HEK293 (cell line): Measurements from ENCODE around the gene TMCC1.
A peak's percentile ranks its signal among the peaks of the same experiment; 100 is the strongest.

Experiments used
- GLI4 ChIP-seq: fragments of 450-650 bp; formaldehyde crosslinking; IDR thresholded peaks from 2 replicates; pipeline ENCODE4 v1.5.1; 2016; ENCODE audit warnings: missing biosample characterization, missing genetic modification characterization
- GLIS1 ChIP-seq: fragments of 450-650 bp; formaldehyde crosslinking; IDR thresholded peaks from 2 replicates; pipeline ENCODE4 v1.5.1; 2016; ENCODE audit warnings: missing biosample characterization, missing genetic modification characterization
- HOXA7 ChIP-seq: sonication (generic); formaldehyde crosslinking; IDR thresholded peaks from 2 replicates; pipeline ENCODE4 v1.8.1; 2022; ENCODE audit warnings: missing genetic modification reagents, borderline replicate concordance
- OVOL3 ChIP-seq: fragments of 450-650 bp; formaldehyde crosslinking; IDR thresholded peaks from 2 replicates; pipeline ENCODE4 v1.5.1; 2016; ENCODE audit warnings: missing biosample characterization, missing genetic modification characterization
- PRDM1 ChIP-seq: fragments of 450-650 bp; formaldehyde crosslinking; IDR thresholded peaks from 2 replicates; pipeline ENCODE4; 2016; ENCODE audit warnings: missing biosample characterization, missing genetic modification characterization
- RBAK ChIP-seq: fragments of 450-650 bp; formaldehyde crosslinking; IDR thresholded peaks from 2 replicates; pipeline ENCODE4 v1.5.1; 2016; ENCODE audit warnings: missing biosample characterization, missing genetic modification characterization
- REPIN1 ChIP-seq: fragments of 450-650 bp; formaldehyde crosslinking; IDR thresholded peaks from 2 replicates; pipeline ENCODE4 v1.5.1; 2017; ENCODE audit warnings: missing biosample characterization, missing genetic modification characterization, low read depth
- SALL2 ChIP-seq: fragments of 450-650 bp; formaldehyde crosslinking; IDR thresholded peaks from 2 replicates; pipeline ENCODE4 v1.5.0; 2017; ENCODE audit warnings: missing biosample characterization, mild to moderate bottlenecking, missing genetic modification characterization, borderline replicate concordance
- SCRT2 ChIP-seq: fragments of 450-650 bp; formaldehyde crosslinking; IDR thresholded peaks from 2 replicates; pipeline ENCODE4 v1.5.1; 2016; ENCODE audit warnings: missing biosample characterization, missing genetic modification characterization
- ZBTB8A ChIP-seq: fragments of 450-650 bp; formaldehyde crosslinking; IDR thresholded peaks from 2 replicates; pipeline ENCODE4 v1.5.1; 2016; ENCODE audit warnings: missing biosample characterization, missing genetic modification characterization
- ZFP41 ChIP-seq: fragments of 450-650 bp; formaldehyde crosslinking; IDR thresholded peaks from 2 replicates; pipeline ENCODE4 v1.5.1; 2016; ENCODE audit warnings: missing biosample characterization, missing genetic modification characterization, borderline replicate concordance
- ZNF146 ChIP-seq: fragments of 450-650 bp; formaldehyde crosslinking; IDR thresholded peaks from 2 replicates; pipeline ENCODE4 v1.5.1; 2016; ENCODE audit warnings: missing biosample characterization, missing genetic modification characterization
- ZNF16 ChIP-seq: fragments of 450-650 bp; formaldehyde crosslinking; IDR thresholded peaks from 2 replicates; pipeline ENCODE4 v1.5.1; 2016; ENCODE audit warnings: low read depth, missing biosample characterization, missing genetic modification characterization
- ZNF175 ChIP-seq: fragments of 450-650 bp; formaldehyde crosslinking; IDR thresholded peaks from 2 replicates; pipeline ENCODE4 v1.5.1; 2016; ENCODE audit warnings: missing biosample characterization, missing genetic modification characterization
- ZNF214 ChIP-seq: fragments of 450-650 bp; formaldehyde crosslinking; IDR thresholded peaks from 2 replicates; pipeline ENCODE4 v1.5.1; 2017; ENCODE audit warnings: missing biosample characterization, mild to moderate bottlenecking, missing genetic modification characterization, borderline replicate concordance
- ZNF223 ChIP-seq: fragments of 450-650 bp; formaldehyde crosslinking; IDR thresholded peaks from 2 replicates; pipeline ENCODE4 v1.5.1; 2016; ENCODE audit warnings: missing biosample characterization, missing genetic modification characterization
- ZNF248 ChIP-seq: fragments of 450-650 bp; formaldehyde crosslinking; IDR thresholded peaks from 2 replicates; pipeline ENCODE4 v1.5.1; 2017; ENCODE audit warnings: missing biosample characterization, missing genetic modification characterization
- ZNF37A ChIP-seq: fragments of 450-650 bp; IDR thresholded peaks from 2 replicates; pipeline ENCODE4 v1.5.1; 2018; ENCODE audit warnings: missing biosample characterization, missing genetic modification characterization
- ZNF423 ChIP-seq: fragments of 450-650 bp; formaldehyde crosslinking; IDR thresholded peaks from 2 replicates; pipeline ENCODE4 v1.5.1; 2016; ENCODE audit warnings: missing biosample characterization, missing genetic modification characterization
- ZNF510 ChIP-seq: fragments of 450-650 bp; formaldehyde crosslinking; IDR thresholded peaks from 2 replicates; pipeline ENCODE4 v1.5.1; 2018; ENCODE audit warnings: mild to moderate bottlenecking, missing genetic modification characterization, missing biosample characterization; ENCODE audit not compliant: insufficient replicate concordance
- ZNF529 ChIP-seq: fragments of 450-650 bp; formaldehyde crosslinking; IDR thresholded peaks from 2 replicates; pipeline ENCODE4 v1.5.1; 2017; ENCODE audit warnings: missing genetic modification characterization, missing biosample characterization; ENCODE audit not compliant: insufficient replicate concordance
- ZNF654 ChIP-seq: fragments of 450-650 bp; formaldehyde crosslinking; IDR thresholded peaks from 2 replicates; pipeline ENCODE4 v1.5.1; 2016; ENCODE audit warnings: low read depth, missing biosample characterization, missing genetic modification characterization
- TF ChIP-seq, protein P1 (sequence below): fragments of 450-650 bp; formaldehyde crosslinking; IDR thresholded peaks from 2 replicates; pipeline ENCODE4 v1.5.0; 2017; ENCODE audit warnings: missing biosample characterization, missing genetic modification characterization, borderline replicate concordance
- TF ChIP-seq, protein P2 (sequence below): fragments of 450-650 bp; formaldehyde crosslinking; IDR thresholded peaks from 2 replicates; pipeline ENCODE4 v1.5.1; 2016; ENCODE audit warnings: missing biosample characterization, missing genetic modification characterization
- TF ChIP-seq, protein P3 (sequence below): fragments of 450-650 bp; IDR thresholded peaks from 2 replicates; pipeline ENCODE4 v1.5.1; 2018; ENCODE audit warnings: missing biosample characterization, mild to moderate bottlenecking, missing genetic modification characterization
- TF ChIP-seq, protein P4 (sequence below): IDR thresholded peaks from 2 replicates; pipeline ENCODE4 v1.6.1; 2011; ENCODE audit warnings: mild to moderate bottlenecking, low read depth, low read length, borderline replicate concordance
- TF ChIP-seq, protein P5 (sequence below): fragments of 450-650 bp; formaldehyde crosslinking; IDR thresholded peaks from 2 replicates; pipeline ENCODE4 v1.5.1; 2016; ENCODE audit warnings: missing biosample characterization, missing genetic modification characterization

TMCC1 gene

DNA sequence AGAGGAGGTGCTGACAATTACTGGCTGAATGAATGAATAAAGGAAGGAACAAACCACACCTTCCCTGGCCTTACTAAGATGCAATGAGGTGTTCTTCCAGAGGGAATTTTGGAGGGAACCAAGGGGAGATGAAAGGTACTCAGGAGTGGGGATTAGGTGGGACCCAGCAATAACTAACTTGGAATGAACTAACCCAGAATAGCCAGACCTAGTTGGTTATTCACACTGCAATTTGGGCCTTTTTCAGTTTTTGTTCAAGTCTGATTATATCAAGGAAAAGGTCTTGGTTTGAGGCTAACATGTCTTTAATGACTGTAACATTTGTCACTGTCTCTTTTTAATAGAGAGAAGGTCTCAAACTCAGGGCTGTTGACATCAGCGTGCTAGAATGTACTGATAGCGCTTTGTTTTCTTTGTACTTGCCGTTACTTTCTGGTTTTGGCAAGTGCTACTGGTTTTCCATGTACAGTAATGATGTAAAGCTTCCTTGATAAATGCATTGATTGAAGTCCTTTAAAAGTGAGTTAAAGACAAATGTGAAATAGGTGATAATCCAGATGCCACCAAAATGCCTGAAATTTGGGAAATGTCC, 283.8 kb downstream of the TMCC1 start (continued):
- TF ChIP-seq, protein P1, sequence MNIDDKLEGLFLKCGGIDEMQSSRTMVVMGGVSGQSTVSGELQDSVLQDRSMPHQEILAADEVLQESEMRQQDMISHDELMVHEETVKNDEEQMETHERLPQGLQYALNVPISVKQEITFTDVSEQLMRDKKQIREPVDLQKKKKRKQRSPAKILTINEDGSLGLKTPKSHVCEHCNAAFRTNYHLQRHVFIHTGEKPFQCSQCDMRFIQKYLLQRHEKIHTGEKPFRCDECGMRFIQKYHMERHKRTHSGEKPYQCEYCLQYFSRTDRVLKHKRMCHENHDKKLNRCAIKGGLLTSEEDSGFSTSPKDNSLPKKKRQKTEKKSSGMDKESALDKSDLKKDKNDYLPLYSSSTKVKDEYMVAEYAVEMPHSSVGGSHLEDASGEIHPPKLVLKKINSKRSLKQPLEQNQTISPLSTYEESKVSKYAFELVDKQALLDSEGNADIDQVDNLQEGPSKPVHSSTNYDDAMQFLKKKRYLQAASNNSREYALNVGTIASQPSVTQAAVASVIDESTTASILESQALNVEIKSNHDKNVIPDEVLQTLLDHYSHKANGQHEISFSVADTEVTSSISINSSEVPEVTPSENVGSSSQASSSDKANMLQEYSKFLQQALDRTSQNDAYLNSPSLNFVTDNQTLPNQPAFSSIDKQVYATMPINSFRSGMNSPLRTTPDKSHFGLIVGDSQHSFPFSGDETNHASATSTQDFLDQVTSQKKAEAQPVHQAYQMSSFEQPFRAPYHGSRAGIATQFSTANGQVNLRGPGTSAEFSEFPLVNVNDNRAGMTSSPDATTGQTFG (tag by site-specific recombination): no peak
- TF ChIP-seq SALL2 (tag by site-specific recombination) (no peak), ZNF223 (no peak), GLI4 (tag by site-specific recombination) (no peak), ZNF654 (tag by site-specific recombination) (no peak), ZNF37A (tag by site-specific recombination) (no peak), ZNF248 (tag by site-specific recombination) (no peak), OVOL3 (tag by site-specific recombination) (peak; percentile 69; the same call in 1 of the 2 replicates), ZFP41 (no peak), ZNF214 (no peak), REPIN1 (tag by site-specific recombination) (no peak), RBAK (tag by site-specific recombination) (no peak), ZBTB8A (tag by site-specific recombination) (no peak), ZNF146 (tag by site-specific recombination) (no peak), PRDM1 (tag by site-specific recombination) (peak; percentile 64), ZNF510 (no peak), ZNF16 (no peak), SCRT2 (tag by site-specific recombination) (no peak), HOXA7 (CRISPR knock-in tag) (no peak), GLIS1 (tag by site-specific recombination) (no peak), ZNF423 (no peak), ZNF529 (tag by site-specific recombination) (no peak), ZNF175 (tag by site-specific recombination) (no peak)
- TF ChIP-seq, protein P2, sequence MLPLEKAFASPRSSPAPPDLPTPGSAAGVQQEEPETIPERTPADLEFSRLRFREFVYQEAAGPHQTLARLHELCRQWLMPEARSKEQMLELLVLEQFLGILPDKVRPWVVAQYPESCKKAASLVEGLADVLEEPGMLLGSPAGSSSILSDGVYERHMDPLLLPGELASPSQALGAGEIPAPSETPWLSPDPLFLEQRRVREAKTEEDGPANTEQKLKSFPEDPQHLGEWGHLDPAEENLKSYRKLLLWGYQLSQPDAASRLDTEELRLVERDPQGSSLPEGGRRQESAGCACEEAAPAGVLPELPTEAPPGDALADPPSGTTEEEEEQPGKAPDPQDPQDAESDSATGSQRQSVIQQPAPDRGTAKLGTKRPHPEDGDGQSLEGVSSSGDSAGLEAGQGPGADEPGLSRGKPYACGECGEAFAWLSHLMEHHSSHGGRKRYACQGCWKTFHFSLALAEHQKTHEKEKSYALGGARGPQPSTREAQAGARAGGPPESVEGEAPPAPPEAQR (tag by site-specific recombination): no peak
- TF ChIP-seq, protein P3, sequence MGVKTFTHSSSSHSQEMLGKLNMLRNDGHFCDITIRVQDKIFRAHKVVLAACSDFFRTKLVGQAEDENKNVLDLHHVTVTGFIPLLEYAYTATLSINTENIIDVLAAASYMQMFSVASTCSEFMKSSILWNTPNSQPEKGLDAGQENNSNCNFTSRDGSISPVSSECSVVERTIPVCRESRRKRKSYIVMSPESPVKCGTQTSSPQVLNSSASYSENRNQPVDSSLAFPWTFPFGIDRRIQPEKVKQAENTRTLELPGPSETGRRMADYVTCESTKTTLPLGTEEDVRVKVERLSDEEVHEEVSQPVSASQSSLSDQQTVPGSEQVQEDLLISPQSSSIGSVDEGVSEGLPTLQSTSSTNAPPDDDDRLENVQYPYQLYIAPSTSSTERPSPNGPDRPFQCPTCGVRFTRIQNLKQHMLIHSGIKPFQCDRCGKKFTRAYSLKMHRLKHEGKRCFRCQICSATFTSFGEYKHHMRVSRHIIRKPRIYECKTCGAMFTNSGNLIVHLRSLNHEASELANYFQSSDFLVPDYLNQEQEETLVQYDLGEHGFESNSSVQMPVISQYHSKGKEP (tag by site-specific recombination): no peak
- TF ChIP-seq, protein P4, sequence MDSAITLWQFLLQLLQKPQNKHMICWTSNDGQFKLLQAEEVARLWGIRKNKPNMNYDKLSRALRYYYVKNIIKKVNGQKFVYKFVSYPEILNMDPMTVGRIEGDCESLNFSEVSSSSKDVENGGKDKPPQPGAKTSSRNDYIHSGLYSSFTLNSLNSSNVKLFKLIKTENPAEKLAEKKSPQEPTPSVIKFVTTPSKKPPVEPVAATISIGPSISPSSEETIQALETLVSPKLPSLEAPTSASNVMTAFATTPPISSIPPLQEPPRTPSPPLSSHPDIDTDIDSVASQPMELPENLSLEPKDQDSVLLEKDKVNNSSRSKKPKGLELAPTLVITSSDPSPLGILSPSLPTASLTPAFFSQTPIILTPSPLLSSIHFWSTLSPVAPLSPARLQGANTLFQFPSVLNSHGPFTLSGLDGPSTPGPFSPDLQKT: no peak
- TF ChIP-seq, protein P5, sequence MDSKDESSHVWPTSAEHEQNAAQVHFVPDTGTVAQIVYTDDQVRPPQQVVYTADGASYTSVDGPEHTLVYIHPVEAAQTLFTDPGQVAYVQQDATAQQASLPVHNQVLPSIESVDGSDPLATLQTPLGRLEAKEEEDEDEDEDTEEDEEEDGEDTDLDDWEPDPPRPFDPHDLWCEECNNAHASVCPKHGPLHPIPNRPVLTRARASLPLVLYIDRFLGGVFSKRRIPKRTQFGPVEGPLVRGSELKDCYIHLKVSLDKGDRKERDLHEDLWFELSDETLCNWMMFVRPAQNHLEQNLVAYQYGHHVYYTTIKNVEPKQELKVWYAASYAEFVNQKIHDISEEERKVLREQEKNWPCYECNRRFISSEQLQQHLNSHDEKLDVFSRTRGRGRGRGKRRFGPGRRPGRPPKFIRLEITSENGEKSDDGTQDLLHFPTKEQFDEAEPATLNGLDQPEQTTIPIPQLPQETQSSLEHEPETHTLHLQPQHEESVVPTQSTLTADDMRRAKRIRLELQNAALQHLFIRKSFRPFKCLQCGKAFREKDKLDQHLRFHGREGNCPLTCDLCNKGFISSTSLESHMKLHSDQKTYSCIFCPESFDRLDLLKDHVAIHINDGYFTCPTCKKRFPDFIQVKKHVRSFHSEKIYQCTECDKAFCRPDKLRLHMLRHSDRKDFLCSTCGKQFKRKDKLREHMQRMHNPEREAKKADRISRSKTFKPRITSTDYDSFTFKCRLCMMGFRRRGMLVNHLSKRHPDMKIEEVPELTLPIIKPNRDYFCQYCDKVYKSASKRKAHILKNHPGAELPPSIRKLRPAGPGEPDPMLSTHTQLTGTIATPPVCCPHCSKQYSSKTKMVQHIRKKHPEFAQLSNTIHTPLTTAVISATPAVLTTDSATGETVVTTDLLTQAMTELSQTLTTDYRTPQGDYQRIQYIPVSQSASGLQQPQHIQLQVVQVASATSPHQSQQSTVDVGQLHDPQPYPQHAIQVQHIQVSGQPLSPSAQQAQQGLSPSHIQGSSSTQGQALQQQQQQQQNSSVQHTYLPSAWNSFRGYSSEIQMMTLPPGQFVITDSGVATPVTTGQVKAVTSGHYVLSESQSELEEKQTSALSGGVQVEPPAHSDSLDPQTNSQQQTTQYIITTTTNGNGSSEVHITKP (tag by site-specific recombination): peak; percentile 80
